Activated T-cell treated with anti-CD3 and anti-CD28 coated beads for 48 hours (primary cell): Measurements from ENCODE around the gene CYP27A1.

Source experiments
- DNase-seq: peaks from one replicate; pipeline ENCODE4 v3.0.0-alpha.2; 2020; ENCODE audit warnings: low read depth

The CYP27A1 gene

GRCh38 chr2:218858671-218859555 is 77.0 kb downstream of the CYP27A1 start:
- no peak for DNase-seq

DNA sequence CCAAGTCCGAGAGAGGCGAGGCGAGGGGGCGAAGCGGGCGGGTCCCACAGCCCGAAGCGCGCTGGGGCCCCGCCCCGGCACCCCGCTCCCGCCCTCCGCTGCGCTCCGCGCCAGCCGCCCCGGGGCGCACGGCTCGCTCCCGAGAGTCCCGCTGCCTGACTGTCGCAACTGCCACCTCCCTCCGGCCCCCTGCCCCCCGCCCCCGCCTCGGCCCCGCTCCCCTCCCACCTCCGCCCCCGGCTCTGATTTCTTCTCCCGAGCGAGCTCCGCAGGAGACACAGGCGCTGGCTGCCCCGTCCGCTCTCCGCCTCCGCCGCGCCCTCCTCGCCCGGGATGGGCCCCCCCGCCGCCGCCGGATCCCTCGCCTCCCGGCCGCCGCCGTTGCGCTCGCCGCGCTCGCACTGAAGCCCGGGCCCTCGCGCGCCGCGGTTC is 77.6 kb downstream of the CYP27A1 start, which contains the start of gene WNT6:
TSS of gene WNT6 (plus strand) at position 250 of the 432 bp plus-strand sequence. CDS start 233 bp downstream, outside the sequence.
- DNase-seq = no peak

DNA sequence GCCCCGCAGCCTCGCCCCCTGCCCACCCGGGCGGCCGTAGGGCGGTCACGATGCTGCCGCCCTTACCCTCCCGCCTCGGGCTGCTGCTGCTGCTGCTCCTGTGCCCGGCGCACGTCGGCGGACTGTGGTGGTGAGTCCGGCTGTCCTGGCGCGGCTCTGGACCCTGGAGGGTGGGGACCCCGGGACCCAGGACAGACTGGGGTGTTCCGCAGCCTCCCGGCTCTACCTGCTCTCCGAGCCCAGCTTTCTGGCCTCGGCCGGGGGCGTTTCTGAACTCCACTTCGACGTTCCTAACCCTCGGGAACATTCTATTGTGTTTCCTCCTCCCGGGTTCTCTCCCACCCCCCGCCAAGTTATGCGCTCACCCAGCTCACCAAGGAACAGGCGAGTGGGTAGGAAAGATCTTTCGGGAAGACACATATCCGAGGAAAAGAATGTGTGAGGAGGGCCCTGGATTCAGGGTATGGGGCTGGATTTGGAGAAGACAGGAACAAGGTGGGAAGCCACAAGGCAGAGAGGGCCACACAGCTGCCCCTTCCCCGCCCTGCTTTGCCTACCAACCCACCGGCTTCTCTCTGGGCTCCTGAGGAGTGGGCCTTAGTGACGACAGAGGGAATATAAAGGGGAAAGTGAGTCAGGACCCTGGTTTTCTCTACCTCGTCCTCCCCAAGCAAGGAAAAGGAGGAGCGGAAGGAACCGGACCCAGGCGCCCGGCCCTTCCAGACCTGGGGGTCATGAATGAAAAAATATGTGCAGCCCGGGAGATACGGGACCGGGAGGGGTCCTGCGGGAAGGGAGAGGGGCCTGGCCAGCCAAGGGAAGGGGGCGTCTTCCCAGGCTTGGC is 78.3 kb downstream of the CYP27A1 start:
- DNase-seq = no peak

DNA sequence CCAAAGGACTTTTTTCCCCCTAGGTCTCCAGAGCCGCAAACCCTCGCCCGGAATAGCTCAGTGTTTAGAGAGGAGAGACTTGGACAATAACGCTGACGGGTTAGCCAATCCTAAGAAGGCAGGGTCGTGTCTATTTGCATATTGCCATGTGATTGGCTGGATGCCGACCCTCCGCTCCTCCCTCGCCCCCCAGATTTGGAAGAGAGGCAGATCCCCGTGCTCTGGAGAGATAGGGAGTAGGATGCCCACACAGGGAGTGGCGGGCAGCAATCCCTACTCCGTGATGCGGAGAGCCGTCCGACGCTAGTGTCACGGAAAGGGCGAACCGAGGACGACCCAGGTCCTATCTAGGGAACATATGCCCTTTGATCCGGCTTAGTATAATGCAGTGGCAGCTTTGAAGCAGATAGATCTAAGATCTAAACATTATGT is 79.0 kb downstream of the CYP27A1 start:
- DNase-seq = no peak

- DNase-seq = no peak
These were observed 79.8 kb downstream of the CYP27A1 start for GRCh38 chr2:218861645-218862318.

- DNase-seq = no peak
These were observed 81.1 kb downstream of the CYP27A1 start for GRCh38 chr2:218863021-218863520.
